HT1080 (cell line): ENCODE results near the gene LEAP2. TPM values are rescaled to one million over a fixed set of nuclear protein-coding genes. Genes with fewer than 3 reads are reported as not detected.

Source experiments
- small RNA-seq: library from RNA; depleted of rRNA; stranded (forward); fragments of <200 nt; gene quantifications from one replicate; pipeline ENCODE3, GENCODE V24; 2014
- total RNA-seq: library from RNA; depleted of rRNA; stranded (reverse); fragments of >200 nt; shearing (Covaris generic); gene quantifications from 2 replicates; pipeline ENCODE4 v1.2.3, GENCODE V29; 2014; rRNA removed

LEAP2 gene
- total RNA-seq, 1 experiment from 2014 or later: 0.21 TPM

Small RNA genes within 50 kb of the gene (small RNA-seq; reads per million reads assigned to genes)
- not detected for gene RNA5SP192

Other genes with a start within 250 kb of the LEAP2 start
- gene IL13, start 215.5 kb upstream of the LEAP2 start, total RNA-seq: not detected in 2 replicates
- gene IL4, start 199.7 kb upstream of the LEAP2 start, total RNA-seq: not detected in 2 replicates
- 2.9 and 3.6 TPM in 2 replicates for gene KIF3A, start 136.1 kb upstream of the LEAP2 start, total RNA-seq
- gene CCNI2, start 126.2 kb upstream of the LEAP2 start, total RNA-seq: not detected in 2 replicates
- gene SEPTIN8, start 96.4 kb upstream of the LEAP2 start, total RNA-seq: 41.6 and 50.9 TPM in 2 replicates
- not detected in 2 replicates for gene SOWAHA, start 60.4 kb upstream of the LEAP2 start, total RNA-seq
- gene SHROOM1, start 43.0 kb upstream of the LEAP2 start, total RNA-seq: 9.3 and 10.3 TPM in 2 replicates
- 0.21 TPM in 1 of 2 replicates, not detected in the other for gene GDF9, start 7.2 kb upstream of the LEAP2 start, total RNA-seq
- 201 and 373 TPM in 2 replicates for gene UQCRQ, start 7.0 kb upstream of the LEAP2 start, total RNA-seq
- gene AFF4, start 90.0 kb downstream of the LEAP2 start, total RNA-seq: 20.0 and 26.7 TPM in 2 replicates
- 13.9 and 18.1 TPM in 2 replicates for gene ZCCHC10, start 152.9 kb downstream of the LEAP2 start, total RNA-seq
- 131 and 161 TPM in 2 replicates for gene HSPA4, start 178.3 kb downstream of the LEAP2 start, total RNA-seq